Lung (tissue), 12 donors: ENCODE results near the gene CD1D. TPM values are rescaled to one million over a fixed set of nuclear protein-coding genes. Genes with fewer than 3 reads are reported as not detected.
A peak's percentile ranks its signal among the peaks of the same experiment; 100 is the strongest.

Experiments used
- ATAC-seq: fragments of 200-7000 bp; cut with Tn5 transposase; one replicate; pipeline ENCODE4 v1.9.1; 2020; ENCODE audit warnings: moderate number of reproducible peaks; ENCODE audit not compliant: insufficient read depth, low FRiP score
- DNase-seq, 3 donors: peaks; one replicate each; pipeline ENCODE4 v3.0.0-alpha.2; 2013 to 2017
- H3K27ac ChIP-seq, 2 donors: one replicate each; pipeline ENCODE4 v1.5.1; 2013; ENCODE audit warnings: mild to moderate bottlenecking in 2 of 2, moderate library complexity in 2 of 2, control low read depth in 1 of 2, inconsistent platforms in 1 of 2, low read depth in 1 of 2, low read length in 1 of 2
- H3K27me3 ChIP-seq, 3 donors: one replicate each; pipeline ENCODE4 v1.5.1; 2013; ENCODE audit warnings: low read length in 2 of 3; ENCODE audit not compliant: control insufficient read depth in 3 of 3, insufficient read depth in 3 of 3
- H3K36me3 ChIP-seq, 4 donors: one replicate each; pipeline ENCODE4 v1.5.1; 2013; ENCODE audit warnings: low read length in 4 of 4, mild to moderate bottlenecking in 1 of 4, moderate library complexity in 1 of 4; ENCODE audit not compliant: control insufficient read depth in 4 of 4, insufficient read depth in 4 of 4
- H3K4me1 ChIP-seq, 5 donors: one replicate each; pipeline ENCODE4 v1.5.1; 2013; ENCODE audit warnings: low read length in 5 of 5, mild to moderate bottlenecking in 2 of 5, moderate library complexity in 1 of 5; ENCODE audit not compliant: control insufficient read depth in 5 of 5, insufficient read depth in 5 of 5
- H3K4me3 ChIP-seq: one replicate; pipeline ENCODE4 v1.5.1; 2013; ENCODE audit warnings: mild to moderate bottlenecking, control low read depth, moderate library complexity
- H3K9ac ChIP-seq, 2 donors: one replicate each; pipeline ENCODE4 v1.5.1; 2013; ENCODE audit warnings: low read length in 2 of 2, control low read depth in 1 of 2; ENCODE audit not compliant: insufficient read depth in 1 of 2
- H3K9me3 ChIP-seq, 4 donors: one replicate each; pipeline ENCODE4 v1.5.1; 2013; ENCODE audit warnings: low read length in 3 of 4, mild to moderate bottlenecking in 1 of 4, moderate library complexity in 1 of 4; ENCODE audit not compliant: control insufficient read depth in 4 of 4, insufficient read depth in 3 of 4
- WGBS, 2 donors: extraction: QIAGEN DNeasy Blood & Tissue Kit; methylation state at CpG; one replicate each; pipeline ENCODE4 v1.1.7; 2013; 5-methylcytosine and 5-hydroxymethylcytosine counted together
- polyA plus RNA-seq, 2 donors: library from polyadenylated mRNA; stranded (reverse); fragments of 200-250 nt; gene quantifications; one replicate each; pipeline ENCODE4 v1.2.1, GENCODE V29; 2013
- total RNA-seq, 2 donors: library from RNA; depleted of rRNA in 1 of 2; stranded (reverse); fragments of >200 nt in 1 of 2; gene quantifications; one replicate each; pipeline ENCODE4 v1.2.1, GENCODE V29; 2014 to 2021
- TF ChIP-seq, protein P1 (sequence below): IDR thresholded peaks from 2 replicates; pipeline ENCODE4 v1.5.1; 2012; ENCODE audit warnings: mild to moderate bottlenecking; ENCODE audit errors: control extremely low read depth, extremely low read depth
- donor health status: control.
- donor health status: control.
- donor health status: Bipolar disorder and iron deficiency.
- donor health status: healthy.
- donor health status: DM: yes; HTN: yes; CAD: no.

CD1D gene
- total and polyA plus RNA-seq, 4 donors, result 3.5 to 9.9 (median 4.2) TPM

DNA sequence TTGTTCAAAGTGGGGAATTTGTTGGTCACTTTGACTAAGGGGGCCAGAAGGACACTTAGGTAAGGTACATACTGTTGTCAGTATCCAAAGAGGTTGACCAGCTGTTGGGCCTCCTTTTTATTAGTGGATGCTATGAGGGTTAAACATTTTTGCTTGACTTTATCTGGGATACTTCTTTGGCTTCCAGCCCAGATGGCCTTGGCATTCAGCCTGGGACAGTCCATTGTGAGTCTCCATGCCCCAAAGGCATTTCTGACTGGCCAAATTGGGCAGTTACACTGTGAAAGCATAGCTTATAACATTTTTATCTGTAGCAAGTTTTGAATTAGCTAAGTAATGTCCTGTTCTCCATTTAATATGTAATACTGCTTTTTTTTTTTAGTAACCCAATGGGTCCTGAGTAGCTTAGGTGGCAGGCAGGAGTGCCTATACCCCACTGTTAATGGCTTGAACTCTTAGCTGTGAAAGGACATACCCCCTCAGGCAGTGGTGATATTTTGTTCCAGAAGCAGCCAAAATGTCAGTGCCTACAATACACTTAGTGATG, 35.4 kb upstream of the CD1D start:
- no peak for ATAC-seq
- peak overlapping the region in 1 of 2 donors; percentile 59 for H3K27ac ChIP-seq
- H3K4me3 ChIP-seq, result no peak overlapping the region
- no peaks in the 10 kb centered on the region for H3K27me3 ChIP-seq
- H3K9me3 ChIP-seq, result peaks cover 0 to 2% (median 0%) of the 10 kb centered on the region in 4 donors
- peak; percentile 86 to 91 (median 89) for DNase-seq
- TF ChIP-seq, protein P1, sequence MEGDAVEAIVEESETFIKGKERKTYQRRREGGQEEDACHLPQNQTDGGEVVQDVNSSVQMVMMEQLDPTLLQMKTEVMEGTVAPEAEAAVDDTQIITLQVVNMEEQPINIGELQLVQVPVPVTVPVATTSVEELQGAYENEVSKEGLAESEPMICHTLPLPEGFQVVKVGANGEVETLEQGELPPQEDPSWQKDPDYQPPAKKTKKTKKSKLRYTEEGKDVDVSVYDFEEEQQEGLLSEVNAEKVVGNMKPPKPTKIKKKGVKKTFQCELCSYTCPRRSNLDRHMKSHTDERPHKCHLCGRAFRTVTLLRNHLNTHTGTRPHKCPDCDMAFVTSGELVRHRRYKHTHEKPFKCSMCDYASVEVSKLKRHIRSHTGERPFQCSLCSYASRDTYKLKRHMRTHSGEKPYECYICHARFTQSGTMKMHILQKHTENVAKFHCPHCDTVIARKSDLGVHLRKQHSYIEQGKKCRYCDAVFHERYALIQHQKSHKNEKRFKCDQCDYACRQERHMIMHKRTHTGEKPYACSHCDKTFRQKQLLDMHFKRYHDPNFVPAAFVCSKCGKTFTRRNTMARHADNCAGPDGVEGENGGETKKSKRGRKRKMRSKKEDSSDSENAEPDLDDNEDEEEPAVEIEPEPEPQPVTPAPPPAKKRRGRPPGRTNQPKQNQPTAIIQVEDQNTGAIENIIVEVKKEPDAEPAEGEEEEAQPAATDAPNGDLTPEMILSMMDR, result no peak
- no peaks in the 10 kb centered on the region for H3K36me3 ChIP-seq
- no peak overlapping the region for H3K9ac ChIP-seq
- H3K4me1 ChIP-seq, result peaks cover 0 to 31% (median 16%) of the 10 kb centered on the region in 5 donors

DNA sequence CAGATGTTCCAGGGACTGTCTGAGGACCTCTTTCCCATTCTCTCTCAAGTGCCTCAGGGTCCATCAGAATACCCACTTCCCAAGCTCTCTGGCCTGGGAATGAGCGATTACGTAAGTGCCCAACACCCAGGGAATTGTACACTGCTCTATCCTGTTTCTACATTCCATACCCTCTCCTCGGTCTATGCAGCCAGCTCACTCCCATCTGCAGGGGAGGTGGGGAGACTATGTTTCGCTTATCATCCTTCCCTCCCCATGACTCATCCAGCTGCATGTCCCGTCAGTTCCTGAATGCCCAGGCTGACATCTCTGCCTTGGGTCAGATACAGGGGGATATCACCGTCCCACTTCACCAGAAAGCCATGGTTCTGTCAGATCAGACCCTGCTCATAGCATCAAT, 34.5 kb upstream of the CD1D start:
- peaks cover 0 to 28% (median 16%) of the 10 kb centered on the region in 5 donors for H3K4me1 ChIP-seq
- WGBS, 2 donors, result 91 to 95% methylated on average over 6 of the region's 6 CpGs
- H3K4me3 ChIP-seq, result no peak overlapping the region
- H3K9me3 ChIP-seq, result peaks cover 0 to 2% (median 0%) of the 10 kb centered on the region in 4 donors
- no peak for ATAC-seq
- H3K27ac ChIP-seq, result no peak overlapping the region
- H3K36me3 ChIP-seq, result no peaks in the 10 kb centered on the region
- TF ChIP-seq, protein P1, result no peak
- DNase-seq, result no peak
- H3K27me3 ChIP-seq, result no peaks in the 10 kb centered on the region
- no peak overlapping the region for H3K9ac ChIP-seq

DNA sequence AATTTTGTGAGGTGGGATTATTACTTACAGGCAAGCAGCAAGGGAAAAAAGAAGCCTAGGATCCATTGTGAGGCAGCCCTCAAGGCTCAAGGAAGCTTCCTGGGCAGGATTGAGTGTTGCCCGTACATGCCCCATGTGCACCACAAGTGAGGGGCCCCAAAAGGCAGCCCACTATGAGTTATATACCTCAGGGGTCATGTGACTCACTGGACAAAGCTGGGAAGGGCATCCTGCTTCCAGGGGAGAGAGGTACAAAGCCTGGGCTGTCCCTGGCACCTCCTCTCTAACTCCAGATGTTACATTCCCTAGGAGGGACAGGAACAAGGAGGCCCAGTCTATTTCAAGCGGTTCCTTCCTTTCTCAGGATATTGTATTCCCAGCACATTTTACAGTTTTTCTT, 34.0 kb upstream of the CD1D start:
- Histone ChIP-seq H3K27me3 (no peaks in the 10 kb centered on the region), H3K4me3 (no peak overlapping the region), H3K4me1 (peaks cover 0 to 28% (median 16%) of the 10 kb centered on the region in 5 donors), H3K9me3 (peaks cover 0 to 2% (median 0%) of the 10 kb centered on the region in 4 donors), H3K36me3 (no peaks in the 10 kb centered on the region), H3K9ac (no peak overlapping the region), H3K27ac (no peak overlapping the region)
- ATAC-seq (no peak), DNase-seq (no peak)
- 84 to 86% methylated on average over 2 of the region's 2 CpGs for WGBS, 2 donors
- TF ChIP-seq, protein P1, result no peak

DNA sequence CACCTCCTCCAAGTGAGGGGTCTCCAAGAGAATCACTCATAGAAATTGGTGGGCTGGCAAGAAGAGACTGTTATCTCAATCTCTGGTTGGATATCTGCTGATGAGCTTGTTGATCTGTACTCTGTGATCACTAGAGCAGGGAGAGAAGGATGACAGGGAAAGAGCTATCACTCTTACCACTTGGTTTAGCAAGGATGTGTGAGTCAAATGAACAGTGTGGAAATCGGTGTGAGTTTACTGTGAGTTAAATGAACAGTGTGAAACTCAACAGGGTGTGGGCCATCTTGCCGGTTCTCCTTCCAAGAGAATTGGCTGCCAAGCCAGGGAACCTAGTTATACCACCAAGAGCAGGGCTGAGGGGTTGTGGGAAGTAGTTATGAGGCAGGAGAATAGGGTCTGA, 33.3 kb upstream of the CD1D start:
- H3K9me3 ChIP-seq, result peaks cover 0 to 2% (median 0%) of the 10 kb centered on the region in 4 donors
- WGBS, 2 donors, result 62% methylated on average over 2 of the region's 2 CpGs
- peak overlapping the region in 1 of 2 donors; percentile 45 for H3K27ac ChIP-seq
- no peaks in the 10 kb centered on the region for H3K27me3 ChIP-seq
- TF ChIP-seq, protein P1, result no peak
- H3K4me3 ChIP-seq, result no peak overlapping the region
- no peaks in the 10 kb centered on the region for H3K36me3 ChIP-seq
- ATAC-seq, result no peak
- peaks cover 0 to 28% (median 16%) of the 10 kb centered on the region in 5 donors for H3K4me1 ChIP-seq
- no peak for DNase-seq
- H3K9ac ChIP-seq, result no peak overlapping the region
